Thoracic aorta (tissue), 2 donors: ENCODE results near the gene PEX13. TPM values are rescaled to one million over a fixed set of nuclear protein-coding genes. Genes with fewer than 3 reads are reported as not detected.

Source experiments
- ATAC-seq: fragments of 150-250 bp; one replicate; pipeline ENCODE4 v1.8.0; 2017; ENCODE audit warnings: low read depth; ENCODE audit not compliant: insufficient number of reproducible peaks, low FRiP score
- DNase-seq: peaks from one replicate; pipeline ENCODE4 v3.0.0-alpha.2; 2020; ENCODE audit warnings: low spot score
- H3K27ac ChIP-seq, 2 donors: fragments of 200-600 bp; sonication (generic); 1 replicate in 1 of 2; 2 replicates in 1 of 2; pipeline ENCODE4 v1.5.1; 2016; ENCODE audit warnings: mild to moderate bottlenecking in 2 of 2, moderate library complexity in 2 of 2
- H3K27me3 ChIP-seq: fragments of 200-600 bp; sonication (generic); replicated peaks from 2 replicates; pipeline ENCODE4 v1.6.0; 2016; ENCODE audit warnings: mild to moderate bottlenecking; ENCODE audit not compliant: insufficient read depth
- H3K36me3 ChIP-seq: fragments of 200-600 bp; sonication (generic); one replicate; pipeline ENCODE4 v1.5.1; 2016
- H3K4me1 ChIP-seq, 2 donors: fragments of 200-600 bp; sonication (generic); 1 replicate in 1 of 2; 2 replicates in 1 of 2; pipeline versions ENCODE4 v1.5.1 to v1.6.0; 2016; ENCODE audit warnings: low read depth in 2 of 2, mild to moderate bottlenecking in 1 of 2; ENCODE audit not compliant: control insufficient read depth in 1 of 2
- H3K4me3 ChIP-seq: fragments of 200-600 bp; sonication (generic); 2 replicates; pipeline ENCODE4 v1.5.1; 2016; ENCODE audit warnings: mild to moderate bottlenecking
- H3K9me3 ChIP-seq: fragments of 200-600 bp; sonication (generic); 2 replicates; pipeline ENCODE4 v1.5.1; 2016
- total RNA-seq, 2 donors: library from RNA; depleted of rRNA; stranded (reverse); fragments of >200 nt; gene quantifications; one replicate each; pipeline versions ENCODE4 v1.1.0 to v1.2.3, GENCODE V29; 2016
- TF ChIP-seq, protein P1 (sequence below): fragments of 200-600 bp; sonication (generic); IDR thresholded peaks from one replicate; pipeline ENCODE4 v1.5.1; 2019; ENCODE audit warnings: antibody characterized with exemption

The PEX13 gene
- total RNA-seq, 2 donors from 2014 or later, result 47.8 to 60.1 TPM

DNA sequence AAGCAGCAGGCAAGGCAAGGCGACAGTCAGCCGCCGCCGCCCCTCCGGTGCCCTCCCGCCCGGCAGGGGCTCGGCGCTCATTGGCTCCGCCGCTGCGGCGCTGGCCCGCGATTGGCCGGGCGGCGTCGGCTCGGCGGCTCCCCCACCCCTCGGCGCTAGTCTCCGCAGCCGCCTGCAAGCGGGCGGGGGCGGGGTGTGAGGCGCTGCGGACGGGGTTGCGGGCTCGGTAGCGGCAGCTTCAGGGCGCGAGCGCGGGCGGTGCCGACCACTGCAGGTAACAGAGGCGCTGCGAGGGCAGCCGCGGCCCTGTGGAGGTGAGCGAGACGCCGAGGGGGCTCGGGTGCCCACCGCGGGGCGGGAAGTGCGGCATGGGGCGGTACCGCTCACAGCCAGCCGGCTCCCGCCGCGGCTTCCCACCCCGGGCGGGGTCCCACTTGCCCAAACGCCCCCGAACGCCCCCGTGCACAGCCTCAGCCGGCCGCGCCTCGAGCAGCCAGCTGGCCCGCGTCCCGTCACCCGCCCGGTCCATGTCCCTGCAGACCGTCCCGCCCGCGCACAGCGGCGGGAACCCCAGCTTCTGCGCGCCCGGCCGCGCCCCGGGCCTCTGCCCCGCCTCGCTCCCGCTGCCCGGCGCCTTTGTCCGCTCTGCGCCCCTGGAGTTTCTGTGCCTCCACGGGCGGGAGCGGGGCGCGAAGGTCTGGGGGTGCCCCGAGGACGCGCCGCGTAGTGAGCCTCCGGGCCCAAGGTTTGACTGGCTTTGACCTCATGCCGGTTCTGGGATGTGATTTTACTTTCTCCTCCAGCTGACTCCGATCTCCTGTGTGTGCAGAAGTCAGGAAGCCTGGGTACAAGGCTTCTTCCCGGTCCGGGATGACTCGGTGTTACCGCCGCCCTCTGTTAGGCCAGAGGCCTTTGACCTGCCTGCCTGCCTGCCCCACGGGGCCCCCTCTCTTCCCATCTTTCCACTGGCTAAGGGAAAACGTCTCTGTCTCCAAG, 48.5 kb downstream of the PEX13 start, which contains the start of gene SANBR:
SANBR (plus strand) TSS at position 158 of the 996 bp plus-strand sequence. CDS start 4,480 bp downstream, outside the sequence.
- TF ChIP-seq, protein P1, sequence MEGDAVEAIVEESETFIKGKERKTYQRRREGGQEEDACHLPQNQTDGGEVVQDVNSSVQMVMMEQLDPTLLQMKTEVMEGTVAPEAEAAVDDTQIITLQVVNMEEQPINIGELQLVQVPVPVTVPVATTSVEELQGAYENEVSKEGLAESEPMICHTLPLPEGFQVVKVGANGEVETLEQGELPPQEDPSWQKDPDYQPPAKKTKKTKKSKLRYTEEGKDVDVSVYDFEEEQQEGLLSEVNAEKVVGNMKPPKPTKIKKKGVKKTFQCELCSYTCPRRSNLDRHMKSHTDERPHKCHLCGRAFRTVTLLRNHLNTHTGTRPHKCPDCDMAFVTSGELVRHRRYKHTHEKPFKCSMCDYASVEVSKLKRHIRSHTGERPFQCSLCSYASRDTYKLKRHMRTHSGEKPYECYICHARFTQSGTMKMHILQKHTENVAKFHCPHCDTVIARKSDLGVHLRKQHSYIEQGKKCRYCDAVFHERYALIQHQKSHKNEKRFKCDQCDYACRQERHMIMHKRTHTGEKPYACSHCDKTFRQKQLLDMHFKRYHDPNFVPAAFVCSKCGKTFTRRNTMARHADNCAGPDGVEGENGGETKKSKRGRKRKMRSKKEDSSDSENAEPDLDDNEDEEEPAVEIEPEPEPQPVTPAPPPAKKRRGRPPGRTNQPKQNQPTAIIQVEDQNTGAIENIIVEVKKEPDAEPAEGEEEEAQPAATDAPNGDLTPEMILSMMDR, result no peak
- peaks cover 6% of the 10 kb centered on the region for H3K36me3 ChIP-seq
- ATAC-seq (peak; percentile 68), DNase-seq (peak; percentile 25)
- peak within 1 kb of the TSS in 1 of 2 donors; percentile 31 for H3K27ac ChIP-seq
- no peaks in the 10 kb centered on the region for H3K9me3 ChIP-seq
- H3K4me1 ChIP-seq, result peaks cover 5 to 12% of the 10 kb centered on the region in 2 donors
- H3K27me3 ChIP-seq, result no peaks in the 10 kb centered on the region
- peak within 1 kb of the TSS; percentile 80 for H3K4me3 ChIP-seq

DNA sequence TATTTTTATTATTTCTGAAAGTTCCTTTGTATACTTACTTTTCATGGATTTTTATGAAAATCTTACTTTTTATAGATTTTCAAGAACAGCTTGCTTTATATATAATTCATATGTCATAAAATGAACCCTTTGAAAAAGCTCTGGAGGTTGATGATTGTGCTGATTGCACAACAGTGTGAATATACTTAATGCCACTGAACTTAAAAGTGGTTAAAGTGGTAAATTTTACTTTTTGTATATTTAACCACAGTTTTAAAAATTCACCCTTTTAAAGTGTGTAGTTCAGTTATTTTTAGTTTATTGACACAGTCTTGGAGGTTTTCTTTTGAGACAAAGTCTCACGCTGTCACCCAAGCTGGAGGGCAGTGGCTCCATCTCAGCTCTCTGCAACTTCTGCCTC, 56.6 kb downstream of the PEX13 start:
- TF ChIP-seq, protein P1, result no peak
- no peak overlapping the region for H3K27ac ChIP-seq
- ATAC-seq, result no peak
- no peaks in the 10 kb centered on the region for H3K27me3 ChIP-seq
- H3K36me3 ChIP-seq, result peaks cover 11% of the 10 kb centered on the region
- no peak for DNase-seq
- no peaks in the 10 kb centered on the region for H3K4me1 ChIP-seq
- H3K9me3 ChIP-seq, result no peaks in the 10 kb centered on the region
- no peak overlapping the region for H3K4me3 ChIP-seq

DNA sequence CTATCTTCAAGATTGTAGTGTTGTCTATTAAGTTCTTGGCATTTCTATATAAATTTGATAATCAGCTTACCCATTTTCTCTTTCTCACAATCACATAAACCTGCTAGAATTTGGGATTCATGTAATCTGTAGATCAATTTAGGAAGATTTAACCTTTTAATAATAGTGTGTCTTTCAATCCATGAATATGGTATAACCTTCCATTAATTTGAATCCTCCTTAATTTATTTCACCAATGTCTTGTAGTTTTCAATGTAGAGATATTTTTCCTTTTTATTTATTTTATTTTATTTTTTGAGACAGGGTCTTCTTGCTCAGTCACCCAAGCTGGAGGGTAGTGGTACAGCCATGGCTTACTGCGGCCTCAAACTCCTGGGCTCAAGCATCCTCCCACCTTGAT, 68.4 kb downstream of the PEX13 start:
- H3K36me3 ChIP-seq, result peaks cover 12% of the 10 kb centered on the region
- no peak for ATAC-seq
- TF ChIP-seq, protein P1, result no peak

DNA sequence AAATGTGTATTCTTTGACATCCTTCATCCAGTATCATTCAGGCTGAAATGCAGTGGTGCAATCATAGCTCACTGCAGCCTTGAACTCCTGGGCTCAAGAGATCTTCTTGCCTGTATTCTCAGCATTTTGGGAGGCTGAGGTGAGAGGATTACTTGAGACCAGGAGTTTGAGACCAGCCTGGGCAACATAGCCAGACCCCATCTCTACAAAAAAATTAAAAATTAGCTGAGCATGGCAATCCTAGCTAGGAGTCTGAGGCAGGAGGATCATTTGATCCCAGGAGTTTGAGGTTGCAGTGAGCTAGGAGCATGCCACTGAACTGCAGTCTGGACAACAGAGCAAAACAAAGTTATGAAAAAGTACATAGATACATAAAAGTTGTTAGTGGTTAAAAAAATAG, 72.3 kb downstream of the PEX13 start:
- Histone ChIP-seq H3K4me1 (no peaks in the 10 kb centered on the region), H3K4me3 (no peak overlapping the region), H3K36me3 (peaks cover 12% of the 10 kb centered on the region), H3K27me3 (no peaks in the 10 kb centered on the region), H3K9me3 (no peaks in the 10 kb centered on the region), H3K27ac (no peak overlapping the region)
- no peak for DNase-seq
- TF ChIP-seq, protein P1, result no peak
- ATAC-seq, result no peak

More for the DNA sequence above, 68.4 kb downstream of the PEX13 start:
- no peaks in the 10 kb centered on the region for H3K27me3 ChIP-seq
- H3K4me1 ChIP-seq, result no peaks in the 10 kb centered on the region
- no peak overlapping the region for H3K27ac ChIP-seq
- DNase-seq, result no peak
- no peak overlapping the region for H3K4me3 ChIP-seq
- H3K9me3 ChIP-seq, result no peaks in the 10 kb centered on the region

DNA sequence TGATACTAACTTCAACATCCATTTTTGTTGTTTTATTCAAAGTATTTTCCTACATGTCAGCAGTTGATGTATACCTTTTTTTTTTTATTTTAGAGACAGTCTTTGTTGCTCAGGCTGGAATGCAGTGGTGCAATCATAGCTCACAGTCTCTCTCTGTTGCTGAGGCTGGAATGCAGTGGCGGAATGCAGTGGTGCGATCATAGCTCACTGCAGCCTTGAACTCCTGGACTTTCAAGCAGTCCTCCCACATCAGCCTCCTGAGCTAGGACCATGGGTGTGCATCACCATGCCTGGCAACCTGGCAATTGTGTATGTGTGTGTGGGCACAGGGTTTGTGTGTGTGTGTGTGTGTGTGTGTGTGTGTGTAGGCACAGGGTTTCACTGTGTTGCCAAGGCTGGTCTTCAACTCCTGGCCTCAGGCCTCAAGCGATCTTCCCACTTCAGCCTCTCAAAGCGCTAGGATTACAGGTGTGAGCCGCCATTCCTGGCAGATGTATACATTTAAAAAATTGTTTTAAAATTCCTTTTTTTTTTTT, 72.9 kb downstream of the PEX13 start:
- no peaks in the 10 kb centered on the region for H3K27me3 ChIP-seq
- no peaks in the 10 kb centered on the region for H3K9me3 ChIP-seq
- TF ChIP-seq, protein P1, result no peak
- no peaks in the 10 kb centered on the region for H3K4me1 ChIP-seq
- DNase-seq (no peak), ATAC-seq (no peak)
- peaks cover 10% of the 10 kb centered on the region for H3K36me3 ChIP-seq
- H3K4me3 ChIP-seq, result no peak overlapping the region
- no peak overlapping the region for H3K27ac ChIP-seq
